H1 (cell line): ENCODE data around the gene MBLAC1.

Experiments used
- ATF2 ChIP-seq: IDR thresholded peaks from 2 replicates; pipeline ENCODE4 v1.6.1; 2012; ENCODE audit warnings: low read length, inconsistent platforms
- BRCA1 ChIP-seq: IDR thresholded peaks from 2 replicates; pipeline ENCODE4 v1.6.1; 2012; ENCODE audit warnings: low read depth, low read length, improper control_type of control experiment
- CBX5 ChIP-seq: fragments of 300-800, 300-1000 bp; sonication (generic); IDR thresholded peaks from 2 replicates; pipeline ENCODE4 v1.7.1; 2016; ENCODE audit warnings: antibody characterized with exemption, low read length, low read depth
- CHD2 ChIP-seq: IDR thresholded peaks from 2 replicates; pipeline ENCODE4 v1.6.1; 2012; ENCODE audit warnings: low read length, improper control_type of control experiment
- CTCF ChIP-seq, 3 experiments: IDR thresholded peaks; 1 replicate in 2 of 3; 2 replicates in 1 of 3; pipeline versions ENCODE4 v1.5.1 to v1.6.1; 2011; ENCODE audit warnings: low read length in 3 of 3, mild to moderate bottlenecking in 3 of 3, inconsistent platforms in 2 of 3, low read depth in 1 of 3, moderate library complexity in 1 of 3; ENCODE audit not compliant: insufficient read depth in 1 of 3; ENCODE audit errors: control extremely low read depth in 1 of 3
- EP300 ChIP-seq, 2 experiments: IDR thresholded peaks; 1 replicate in 1 of 2; 2 replicates in 1 of 2; pipeline ENCODE4 v1.6.1; 2011 to 2012; ENCODE audit warnings: low read depth in 2 of 2, low read length in 2 of 2, mild to moderate bottlenecking in 2 of 2, borderline replicate concordance in 1 of 2, inconsistent platforms in 1 of 2, moderate library complexity in 1 of 2
- EZH2 ChIP-seq: fragments of 200-600 bp; sonication (generic); IDR thresholded peaks from 2 replicates; pipeline ENCODE4 v1.7.1; 2012; ENCODE audit warnings: low read depth, mild to moderate bottlenecking, moderate library complexity, low read length, inconsistent platforms; ENCODE audit not compliant: severe bottlenecking
- FOSL1 ChIP-seq: IDR thresholded peaks from 2 replicates; pipeline ENCODE4 v1.6.1; 2011; ENCODE audit warnings: mild to moderate bottlenecking, low read depth, low read length, moderate library complexity; ENCODE audit not compliant: insufficient read depth
- JUND ChIP-seq: IDR thresholded peaks from 2 replicates; pipeline ENCODE4 v1.6.1; 2011; ENCODE audit warnings: mild to moderate bottlenecking, improper control_type of control experiment, low read length
- POLR2AphosphoS5 ChIP-seq: IDR thresholded peaks from 2 replicates; pipeline ENCODE4 v1.6.1; 2011; ENCODE audit warnings: low read depth, low read length
- RAD21 ChIP-seq, 2 experiments: IDR thresholded peaks in 1 of 2; conservative IDR thresholded peaks in 1 of 2; 2 replicates each; pipeline ENCODE4 v1.6.1; 2011; ENCODE audit warnings: low read depth in 2 of 2, low read length in 2 of 2, improper control_type of control experiment in 1 of 2, inconsistent platforms in 1 of 2, mild to moderate bottlenecking in 1 of 2, moderate library complexity in 1 of 2
- RFX5 ChIP-seq: IDR thresholded peaks from 2 replicates; pipeline ENCODE4 v1.6.1; 2011; ENCODE audit warnings: low read depth, low read length, improper control_type of control experiment, borderline replicate concordance
- SP1 ChIP-seq: IDR thresholded peaks from 2 replicates; pipeline ENCODE4 v1.6.1; 2011; ENCODE audit warnings: low read depth, low read length
- USF2 ChIP-seq: IDR thresholded peaks from 2 replicates; pipeline ENCODE4 v1.6.1; 2011; ENCODE audit warnings: low read length, improper control_type of control experiment

GRCh38 chr7:100132697-100133151 is 6.0 kb downstream of the MBLAC1 start:
- no peak for TF ChIP-seq CBX5
- TF ChIP-seq CTCF (IDR thresholded peaks at IDR 0.05; ENCODE audit: control extremely low read depth in 1 of 3, insufficient read depth in 1 of 3, low read depth in 1 of 3, low read length in 3 of 3): peak; percentile 92 to 98 (median 97)
- TF ChIP-seq RAD21 (IDR thresholded peaks at IDR 0.05 in 1 of 2, conservative IDR thresholded peaks at IDR 0.05 in 1 of 2; ENCODE audit: low read depth in 2 of 2, low read length in 2 of 2): peak; percentile 97 to 98
- TF ChIP-seq EZH2: no peak
- TF ChIP-seq CHD2: no peak
- TF ChIP-seq FOSL1: no peak
- TF ChIP-seq RFX5: no peak
- TF ChIP-seq EP300 (IDR thresholded peaks at IDR 0.05; ENCODE audit: borderline replicate concordance in 1 of 2, low read depth in 2 of 2, low read length in 2 of 2): no peak
- no peak for TF ChIP-seq USF2
- TF ChIP-seq POLR2AphosphoS5: no peak
- TF ChIP-seq BRCA1: no peak
- TF ChIP-seq SP1: no peak
- TF ChIP-seq JUND: no peak
- TF ChIP-seq ATF2: no peak
